GM12872 (cell line): ENCODE measurements around the gene NUDT7.

Experiments used
- TF ChIP-seq, protein P1 (sequence below): IDR thresholded peaks from 3 replicates; pipeline ENCODE4 v1.5.1; 2011; ENCODE audit warnings: low read depth, mild to moderate bottlenecking, low read length, moderate library complexity; ENCODE audit not compliant: insufficient read depth

Gene NUDT7

GRCh38 chr16:77724174-77724573, 1.9 kb downstream of the NUDT7 start:
- TF ChIP-seq, protein P1, sequence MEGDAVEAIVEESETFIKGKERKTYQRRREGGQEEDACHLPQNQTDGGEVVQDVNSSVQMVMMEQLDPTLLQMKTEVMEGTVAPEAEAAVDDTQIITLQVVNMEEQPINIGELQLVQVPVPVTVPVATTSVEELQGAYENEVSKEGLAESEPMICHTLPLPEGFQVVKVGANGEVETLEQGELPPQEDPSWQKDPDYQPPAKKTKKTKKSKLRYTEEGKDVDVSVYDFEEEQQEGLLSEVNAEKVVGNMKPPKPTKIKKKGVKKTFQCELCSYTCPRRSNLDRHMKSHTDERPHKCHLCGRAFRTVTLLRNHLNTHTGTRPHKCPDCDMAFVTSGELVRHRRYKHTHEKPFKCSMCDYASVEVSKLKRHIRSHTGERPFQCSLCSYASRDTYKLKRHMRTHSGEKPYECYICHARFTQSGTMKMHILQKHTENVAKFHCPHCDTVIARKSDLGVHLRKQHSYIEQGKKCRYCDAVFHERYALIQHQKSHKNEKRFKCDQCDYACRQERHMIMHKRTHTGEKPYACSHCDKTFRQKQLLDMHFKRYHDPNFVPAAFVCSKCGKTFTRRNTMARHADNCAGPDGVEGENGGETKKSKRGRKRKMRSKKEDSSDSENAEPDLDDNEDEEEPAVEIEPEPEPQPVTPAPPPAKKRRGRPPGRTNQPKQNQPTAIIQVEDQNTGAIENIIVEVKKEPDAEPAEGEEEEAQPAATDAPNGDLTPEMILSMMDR, result no peak

GRCh38 chr16:77729951-77730350, 7.6 kb downstream of the NUDT7 start:
- TF ChIP-seq, protein P1, result no peak

DNA sequence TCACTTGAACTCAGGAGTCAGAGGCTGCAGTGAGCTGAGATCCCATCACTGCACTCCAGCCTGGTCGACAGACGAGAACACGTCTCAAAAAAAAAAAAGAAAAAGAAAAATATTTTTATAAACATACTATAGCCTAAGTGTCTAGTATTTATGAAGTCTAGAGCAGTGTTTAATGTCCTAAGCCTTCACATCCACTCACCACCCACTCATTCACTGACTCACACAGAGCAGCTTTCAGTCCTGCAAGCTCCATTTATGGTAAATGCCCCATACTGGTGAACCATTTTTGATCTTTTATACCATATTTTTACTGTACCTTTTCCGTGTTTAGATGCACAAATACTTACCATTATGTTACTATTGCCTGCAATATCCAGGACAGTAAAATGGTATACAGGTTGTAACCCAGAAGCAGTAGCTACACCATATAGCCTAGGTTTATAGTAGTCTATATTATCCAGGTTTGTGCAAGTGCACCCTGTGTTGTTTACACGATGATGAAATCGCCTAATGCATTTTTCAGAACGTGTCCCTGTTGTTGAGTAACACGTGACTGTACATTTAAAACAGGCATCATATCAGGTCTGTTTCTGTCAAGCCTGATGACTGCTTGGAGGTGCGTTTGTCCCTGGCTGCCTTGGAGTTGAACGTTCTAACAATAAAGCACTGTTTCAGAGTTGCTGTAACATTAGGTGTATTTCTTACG, 10.1 kb downstream of the NUDT7 start:
- TF ChIP-seq, protein P1, result no peak

DNA sequence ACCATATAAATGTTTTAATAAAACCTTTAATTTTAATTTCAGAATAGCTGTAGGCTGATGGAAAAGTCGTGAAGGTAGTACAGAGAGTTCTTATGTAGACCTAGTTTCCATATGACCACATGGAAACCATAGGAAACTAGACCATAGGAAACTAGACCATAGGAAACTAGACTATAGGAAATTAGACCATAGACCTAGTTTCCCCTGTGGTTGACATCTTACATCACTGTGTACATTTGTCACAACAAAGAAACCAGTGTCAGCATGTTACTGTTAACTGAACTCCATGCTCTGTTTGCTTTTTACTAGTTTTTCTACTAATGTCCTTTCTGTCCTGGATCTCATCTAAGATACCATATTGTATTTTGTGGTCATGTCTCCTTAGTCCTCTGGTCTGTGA, 14.6 kb downstream of the NUDT7 start:
- TF ChIP-seq, protein P1, result no peak

DNA sequence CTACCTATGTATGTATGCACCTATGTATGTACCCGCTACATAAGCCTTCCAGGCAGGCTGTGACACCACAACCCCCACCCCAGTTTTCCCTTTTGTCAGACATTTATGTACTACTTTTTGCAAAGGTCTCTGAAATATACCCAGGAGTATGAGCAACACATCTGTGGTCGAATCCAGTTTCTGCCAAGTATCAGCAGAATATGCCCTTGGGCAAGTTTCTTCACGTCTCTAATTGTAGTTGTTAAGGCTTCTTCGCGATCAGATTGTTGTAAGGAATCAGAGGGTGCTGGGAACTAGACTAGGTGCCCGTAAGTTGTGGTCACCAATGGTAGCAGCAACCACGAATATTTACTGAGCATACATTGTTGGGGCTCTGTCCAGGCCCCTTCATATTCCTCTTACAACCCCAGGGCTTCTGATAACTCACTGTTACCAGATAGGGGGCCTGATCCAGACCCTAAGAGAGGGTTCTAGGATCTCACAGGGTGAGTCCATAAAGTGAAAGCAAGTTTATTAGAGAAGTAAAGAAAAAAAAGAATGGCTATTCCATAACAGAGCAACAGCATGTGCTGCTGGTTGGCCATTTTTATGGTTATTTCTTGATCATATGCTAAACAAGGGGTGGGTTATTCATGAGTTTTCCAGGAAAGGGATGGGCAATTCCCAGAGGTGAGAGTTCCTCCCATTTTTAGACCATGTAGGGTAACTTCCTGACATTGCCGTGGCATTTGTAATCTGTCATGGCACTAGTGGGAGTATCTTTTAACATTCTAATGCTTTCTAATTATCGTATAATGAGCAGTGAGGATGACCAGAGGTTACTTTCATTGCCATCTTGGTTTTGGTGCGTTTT, 16.6 kb downstream of the NUDT7 start:
- TF ChIP-seq, protein P1, result no peak

DNA sequence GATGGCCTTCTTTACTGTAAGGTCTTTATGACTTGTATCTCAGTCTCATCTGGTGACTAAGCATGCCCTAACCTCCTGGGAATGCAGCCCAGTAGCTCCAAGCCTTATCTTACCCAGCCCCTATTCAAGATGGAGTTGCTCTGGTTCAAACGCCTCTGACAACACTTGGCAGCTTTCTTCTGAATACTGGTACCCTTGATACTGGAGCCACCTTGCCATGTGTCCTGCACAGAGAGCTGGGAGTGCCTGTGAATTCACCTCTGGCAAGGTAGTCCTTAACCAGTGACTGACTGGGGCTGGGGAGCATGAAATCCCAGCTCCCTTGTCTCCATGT, 17.2 kb downstream of the NUDT7 start:
- TF ChIP-seq, protein P1, result no peak

DNA sequence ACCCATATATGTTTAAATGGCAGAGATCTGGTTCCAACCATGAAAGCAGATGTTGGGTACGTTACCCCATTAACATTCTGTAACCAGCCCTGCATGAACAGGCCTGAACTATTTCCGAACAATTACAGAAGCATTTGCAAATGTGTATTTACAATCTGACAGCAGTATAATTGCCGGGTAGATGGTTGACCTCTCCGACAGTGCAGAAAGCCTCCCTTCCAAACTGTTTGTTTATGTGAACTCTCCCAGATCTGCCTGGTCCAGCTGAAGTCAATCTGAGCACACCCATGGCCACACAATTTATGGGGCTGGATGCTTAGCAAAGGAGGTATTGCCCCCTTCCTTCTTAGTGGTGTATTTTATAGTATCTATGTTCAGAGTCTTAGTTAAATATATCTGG, 21.8 kb downstream of the NUDT7 start:
- TF ChIP-seq, protein P1, result no peak
